Stimulated activated CD8-positive, alpha-beta memory T cell treated with anti-CD3 and anti-CD28 coated beads, Interleukin-7, amount 100 ng/mL, for 4 hours (primary cell): ENCODE data around the gene DNMT3A.

ENCODE experiments used
- DNase-seq, 2 donors: peaks; one replicate each; pipeline ENCODE4 v3.0.0-alpha.2; 2020; ENCODE audit warnings: low read depth in 2 of 2

Gene DNMT3A

GRCh38 chr2:25326326-25327013, 15.3 kb downstream of the DNMT3A start:
- no peak for DNase-seq

- DNase-seq: peak; percentile 49 to 55
Measured at GRCh38 chr2:25324905-25325592, 16.7 kb downstream of the DNMT3A start.

GRCh38 chr2:25324251-25324650, 17.5 kb downstream of the DNMT3A start:
- DNase-seq: no peak

- no peak for DNase-seq
Measured at GRCh38 chr2:25323610-25324189, 18.0 kb downstream of the DNMT3A start.

- DNase-seq: peak; percentile 37 to 52
Measured at GRCh38 chr2:25323042-25323514, 18.6 kb downstream of the DNMT3A start.

GRCh38 chr2:25322312-25322711, 19.4 kb downstream of the DNMT3A start:
- DNase-seq: peak in 1 of 2 donors; percentile 26

GRCh38 chr2:25320077-25320476, 21.6 kb downstream of the DNMT3A start:
- DNase-seq: no peak

GRCh38 chr2:25316101-25316500, 25.6 kb downstream of the DNMT3A start:
- no peak for DNase-seq

GRCh38 chr2:25315316-25315680, 26.4 kb downstream of the DNMT3A start:
- DNase-seq: no peak

GRCh38 chr2:25314514-25315315, 27.0 kb downstream of the DNMT3A start:
- DNase-seq: peak; percentile 84 to 92

- no peak for DNase-seq
Measured at GRCh38 chr2:25313711-25314513, 27.8 kb downstream of the DNMT3A start.

- peak; percentile 33 to 54 for DNase-seq
Measured at GRCh38 chr2:25312958-25313710, 28.6 kb downstream of the DNMT3A start.

- DNase-seq: no peak
Measured at GRCh38 chr2:25311865-25312575, 29.7 kb downstream of the DNMT3A start.

- no peak for DNase-seq
Measured at GRCh38 chr2:25310965-25311864, 30.5 kb downstream of the DNMT3A start.

GRCh38 chr2:25310709-25310964, 31.1 kb downstream of the DNMT3A start:
- no peak for DNase-seq

- DNase-seq: peak; percentile 52
Measured at GRCh38 chr2:25309402-25309801, 32.3 kb downstream of the DNMT3A start.

GRCh38 chr2:25308599-25308998, 33.1 kb downstream of the DNMT3A start:
- no peak for DNase-seq

GRCh38 chr2:25307949-25308557, 33.7 kb downstream of the DNMT3A start:
- no peak for DNase-seq
